Trophoblast cell (in vitro differentiated cells and primary cell): ENCODE data around the gene NOL12.

Experiments
- DNase-seq, 2 donors: peaks; one replicate each; pipeline ENCODE4 v3.0.0-alpha.2; 2016
- H2AFZ ChIP-seq: 2 replicates; pipeline ENCODE4 v1.6.1; 2013; ENCODE audit warnings: low read length, moderate library complexity, mild to moderate bottlenecking; ENCODE audit not compliant: insufficient read depth, poor library complexity
- H2AK5ac ChIP-seq: 2 replicates; pipeline ENCODE4 v1.6.1; 2013; ENCODE audit warnings: mild to moderate bottlenecking, low read length
- H2BK120ac ChIP-seq: 2 replicates; pipeline ENCODE4 v1.6.1; 2013; ENCODE audit warnings: low read length, mild to moderate bottlenecking, moderate library complexity; ENCODE audit not compliant: insufficient read depth, poor library complexity
- H2BK12ac ChIP-seq: 2 replicates; pipeline ENCODE4 v1.6.1; 2013; ENCODE audit warnings: mild to moderate bottlenecking, low read length, moderate library complexity
- H2BK5ac ChIP-seq: 2 replicates; pipeline ENCODE4 v1.6.1; 2013; ENCODE audit warnings: low read length, low read depth, moderate library complexity, mild to moderate bottlenecking; ENCODE audit not compliant: poor library complexity
- H3K14ac ChIP-seq: 2 replicates; pipeline ENCODE4 v1.6.1; 2013; ENCODE audit warnings: mild to moderate bottlenecking, low read length
- H3K18ac ChIP-seq: 2 replicates; pipeline ENCODE4 v1.6.1; 2013; ENCODE audit warnings: mild to moderate bottlenecking, low read length
- H3K23ac ChIP-seq: 2 replicates; pipeline ENCODE4 v1.6.1; 2013; ENCODE audit warnings: low read length
- H3K27ac ChIP-seq: 2 replicates; pipeline ENCODE4 v1.5.1; 2013; ENCODE audit warnings: low read depth, mild to moderate bottlenecking, inconsistent platforms, low read length, moderate library complexity
- H3K27me3 ChIP-seq: 2 replicates; pipeline ENCODE4 v1.6.1; 2013; ENCODE audit warnings: inconsistent platforms, mild to moderate bottlenecking, low read length, moderate library complexity; ENCODE audit not compliant: insufficient read depth
- H3K36me3 ChIP-seq, 2 experiments: 1 replicate in 1 of 2; 2 replicates in 1 of 2; pipeline ENCODE4 v1.6.1; 2013; ENCODE audit warnings: low read length in 2 of 2, mild to moderate bottlenecking in 2 of 2, moderate library complexity in 1 of 2; ENCODE audit not compliant: insufficient read depth in 2 of 2, control insufficient read depth in 1 of 2
- H3K4ac ChIP-seq: 2 replicates; pipeline ENCODE4 v1.6.1; 2013; ENCODE audit warnings: low read depth, mild to moderate bottlenecking, low read length, moderate library complexity
- H3K4me1 ChIP-seq, 2 experiments: 1 replicate in 1 of 2; 2 replicates in 1 of 2; pipeline ENCODE4 v1.6.1; 2013; ENCODE audit warnings: low read length in 2 of 2, mild to moderate bottlenecking in 2 of 2, moderate library complexity in 1 of 2; ENCODE audit not compliant: insufficient read depth in 2 of 2, control insufficient read depth in 1 of 2
- H3K4me2 ChIP-seq: 2 replicates; pipeline ENCODE4 v1.6.1; 2013; ENCODE audit warnings: inconsistent platforms, mild to moderate bottlenecking, low read length, moderate library complexity
- H3K4me3 ChIP-seq: 2 replicates; pipeline ENCODE4 v1.5.1; 2013; ENCODE audit warnings: mild to moderate bottlenecking, low read depth, low read length, inconsistent platforms
- H3K79me1 ChIP-seq: one replicate; pipeline ENCODE4 v1.6.1; 2013; ENCODE audit warnings: low read length
- H3K79me2 ChIP-seq: 2 replicates; pipeline ENCODE4 v1.6.1; 2013; ENCODE audit warnings: low read length, mild to moderate bottlenecking; ENCODE audit not compliant: control insufficient read depth, insufficient read depth, poor library complexity
- H3K9ac ChIP-seq: 2 replicates; pipeline ENCODE4 v1.6.1; 2013; ENCODE audit warnings: mild to moderate bottlenecking, low read length
- H3K9me3 ChIP-seq: 2 replicates; pipeline ENCODE4 v1.6.1; 2013; ENCODE audit warnings: low read depth, mild to moderate bottlenecking, control low read depth, inconsistent platforms, low read length; ENCODE audit not compliant: insufficient read depth
- H4K12ac ChIP-seq: 2 replicates; pipeline ENCODE4 v1.6.1; 2013; ENCODE audit warnings: low read depth, mild to moderate bottlenecking, low read length, moderate library complexity
- H4K8ac ChIP-seq: 2 replicates; pipeline ENCODE4 v1.6.1; 2013; ENCODE audit warnings: low read depth, mild to moderate bottlenecking, low read length, moderate library complexity
- H4K91ac ChIP-seq: one replicate; pipeline ENCODE4 v1.6.1; 2013; ENCODE audit warnings: low read depth, mild to moderate bottlenecking, low read length, moderate library complexity
- WGBS: extraction: QIAGEN DNeasy Blood & Tissue Kit; methylation state at CpG from one replicate; pipeline ENCODE4 v1.1.7; 2013; ENCODE audit warnings: missing lambda C conversion rate; ENCODE audit not compliant: insufficient read length, insufficient coverage; ENCODE audit errors: extremely low coverage; 5-methylcytosine and 5-hydroxymethylcytosine counted together

The NOL12 gene

DNA sequence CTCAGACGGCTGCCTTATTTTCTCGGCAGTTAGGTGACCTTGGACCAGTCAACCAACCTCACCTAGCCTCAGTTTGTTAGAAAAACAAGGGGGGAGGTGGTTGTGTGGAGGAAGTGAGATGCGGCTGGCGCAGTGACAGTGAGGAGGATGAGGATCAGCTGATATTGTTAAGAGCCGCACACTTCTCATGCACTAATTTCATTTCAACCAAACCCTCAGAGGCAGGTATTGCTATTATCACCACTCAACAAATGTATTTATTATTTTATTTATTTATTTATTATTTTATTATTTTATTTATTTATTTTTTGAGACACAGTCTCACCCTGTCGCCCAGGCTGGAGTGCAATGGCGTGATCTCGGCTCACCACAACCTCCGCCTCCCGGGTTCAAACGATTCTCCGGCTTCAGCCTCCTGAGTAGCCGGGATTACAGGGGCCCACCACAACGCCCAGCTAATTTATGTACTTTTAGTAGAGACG, 8.6 kb upstream of the NOL12 start:
- peak overlapping the region; percentile 31 for H3K4me3 ChIP-seq
- peak overlapping the region; percentile 71 for H3K4me2 ChIP-seq
- no peaks in the 10 kb centered on the region for H3K9me3 ChIP-seq
- H4K91ac ChIP-seq, result peak overlapping the region; percentile 36
- no peak overlapping the region for H4K12ac ChIP-seq
- H3K4me1 ChIP-seq, result peaks cover 6 to 11% of the 10 kb centered on the region in 2 experiments
- H3K79me2 ChIP-seq, result no peaks in the 10 kb centered on the region
- peaks cover 9% of the 10 kb centered on the region for H3K79me1 ChIP-seq
- peak overlapping the region; percentile 82 for H2AFZ ChIP-seq
- no CpG with 5 or more reads among the region's 15 CpGs for WGBS
- H3K14ac ChIP-seq, result no peak overlapping the region
- H2BK12ac ChIP-seq, result no peak overlapping the region
- H3K27ac ChIP-seq, result peak overlapping the region; percentile 14
- peak overlapping the region; percentile 65 for H3K9ac ChIP-seq
- no peak overlapping the region for H3K4ac ChIP-seq
- no peak overlapping the region for H3K23ac ChIP-seq
- H4K8ac ChIP-seq, result peak overlapping the region; percentile 15
- no peak overlapping the region for H2AK5ac ChIP-seq
- H2BK120ac ChIP-seq, result no peak overlapping the region
- DNase-seq, result no peak
- H3K36me3 ChIP-seq, result no peaks in the 10 kb centered on the region
- no peaks in the 10 kb centered on the region for H3K27me3 ChIP-seq
- H3K18ac ChIP-seq, result peak overlapping the region; percentile 5
- H2BK5ac ChIP-seq, result no peak overlapping the region

DNA sequence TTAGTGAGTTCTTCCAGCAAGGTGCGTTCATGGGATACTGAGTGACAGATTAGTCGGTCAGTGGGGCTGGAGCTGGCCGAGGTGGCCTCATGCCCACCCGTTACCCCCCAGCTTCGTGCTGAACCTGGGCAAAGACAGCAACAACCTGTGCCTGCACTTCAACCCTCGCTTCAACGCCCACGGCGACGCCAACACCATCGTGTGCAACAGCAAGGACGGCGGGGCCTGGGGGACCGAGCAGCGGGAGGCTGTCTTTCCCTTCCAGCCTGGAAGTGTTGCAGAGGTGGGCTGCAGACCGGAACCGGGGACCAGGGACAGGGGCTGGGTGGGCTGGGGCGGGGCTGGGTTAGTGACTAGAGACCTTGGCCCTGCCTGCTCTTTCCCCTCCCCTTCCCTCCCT, 7.8 kb upstream of the NOL12 start:
- Histone ChIP-seq H3K4ac (no peak overlapping the region), H2BK5ac (no peak overlapping the region), H3K4me3 (no peak overlapping the region), H2BK120ac (no peak overlapping the region), H3K9ac (no peak overlapping the region), H2BK12ac (peak overlapping the region; percentile 46), H3K4me1 (peaks cover 6 to 11% of the 10 kb centered on the region in 2 experiments), H3K4me2 (no peak overlapping the region), H3K27me3 (no peaks in the 10 kb centered on the region), H3K27ac (no peak overlapping the region), H4K12ac (no peak overlapping the region), H3K18ac (no peak overlapping the region), H3K9me3 (no peaks in the 10 kb centered on the region), H3K14ac (peak overlapping the region; percentile 10), H3K23ac (no peak overlapping the region), H3K79me2 (no peaks in the 10 kb centered on the region), H3K79me1 (peaks cover 9% of the 10 kb centered on the region), H3K36me3 (no peaks in the 10 kb centered on the region), H4K8ac (no peak overlapping the region), H2AK5ac (peak overlapping the region; percentile 77), H4K91ac (no peak overlapping the region), H2AFZ (no peak overlapping the region)
- no CpG with 5 or more reads among the region's 18 CpGs for WGBS
- no peak for DNase-seq

DNA sequence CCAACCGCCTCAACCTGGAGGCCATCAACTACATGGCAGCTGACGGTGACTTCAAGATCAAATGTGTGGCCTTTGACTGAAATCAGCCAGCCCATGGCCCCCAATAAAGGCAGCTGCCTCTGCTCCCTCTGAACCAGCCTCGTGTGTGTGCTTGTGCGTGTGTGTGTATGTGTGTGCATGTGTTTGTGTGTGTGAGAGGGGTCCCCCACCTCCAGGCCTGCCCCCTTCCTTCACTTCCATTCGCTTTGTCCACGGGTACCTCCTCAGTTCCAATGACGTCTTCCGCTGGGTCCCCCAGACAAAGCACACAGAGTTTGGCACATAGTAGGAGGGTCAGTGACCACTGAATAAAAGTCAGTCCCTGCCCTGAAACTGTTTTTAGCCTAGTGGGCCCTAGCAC, 6.5 kb upstream of the NOL12 start:
- WGBS, result no CpG with 5 or more reads among the region's 8 CpGs
- no peak overlapping the region for H3K14ac ChIP-seq
- H3K79me1 ChIP-seq, result peaks cover 9% of the 10 kb centered on the region

DNA sequence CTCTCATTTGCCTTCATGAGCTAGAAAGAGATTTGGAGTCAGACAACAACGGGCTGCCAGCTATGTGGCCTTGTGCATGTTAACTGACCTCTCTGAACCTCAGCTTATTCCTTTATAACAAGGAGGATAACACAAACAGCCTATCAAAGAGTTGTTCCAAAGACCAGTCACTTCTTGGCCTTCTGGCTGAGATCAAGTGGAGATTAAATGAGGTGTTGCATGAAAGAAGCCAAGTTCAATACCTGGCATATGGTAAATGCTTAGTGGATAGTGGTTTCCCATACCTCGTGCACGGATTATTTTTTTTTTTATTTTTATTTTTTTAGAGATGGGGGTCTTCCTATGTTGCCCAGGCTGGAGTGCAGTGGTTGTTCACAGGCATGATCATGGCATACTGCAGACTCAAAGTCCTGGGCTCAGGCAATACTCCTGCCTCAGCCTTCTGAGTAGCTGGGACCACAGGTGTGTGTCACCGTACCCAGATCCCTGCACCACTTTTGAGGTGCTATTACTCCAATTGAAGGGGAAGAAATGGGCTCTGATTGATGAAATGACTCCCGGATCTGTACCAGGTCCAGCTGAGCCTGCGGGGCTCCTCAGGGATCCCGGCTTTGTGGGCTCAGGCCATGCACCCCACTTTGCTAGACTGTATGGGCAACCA, 5.8 kb upstream of the NOL12 start:
- Histone ChIP-seq H3K4me1 (peaks cover 6 to 11% of the 10 kb centered on the region in 2 experiments), H2BK120ac (no peak overlapping the region), H3K36me3 (no peaks in the 10 kb centered on the region), H3K9ac (no peak overlapping the region), H3K18ac (no peak overlapping the region), H3K9me3 (no peaks in the 10 kb centered on the region), H4K12ac (no peak overlapping the region), H2BK12ac (no peak overlapping the region), H2AK5ac (no peak overlapping the region), H2AFZ (no peak overlapping the region), H4K8ac (no peak overlapping the region), H3K4ac (no peak overlapping the region), H4K91ac (no peak overlapping the region), H2BK5ac (no peak overlapping the region), H3K4me2 (no peak overlapping the region), H3K23ac (no peak overlapping the region), H3K4me3 (no peak overlapping the region), H3K79me2 (no peaks in the 10 kb centered on the region), H3K79me1 (peaks cover 9% of the 10 kb centered on the region), H3K14ac (no peak overlapping the region), H3K27ac (no peak overlapping the region), H3K27me3 (no peaks in the 10 kb centered on the region)
- no peak for DNase-seq
- no CpG with 5 or more reads among the region's 7 CpGs for WGBS

More for the DNA sequence above, 6.5 kb upstream of the NOL12 start:
- H3K9me3 ChIP-seq, result no peaks in the 10 kb centered on the region
- H2AK5ac ChIP-seq, result peak overlapping the region; percentile 16
- H4K8ac ChIP-seq, result no peak overlapping the region
- no peak overlapping the region for H3K4me3 ChIP-seq
- no peak overlapping the region for H4K12ac ChIP-seq
- no peak overlapping the region for H3K23ac ChIP-seq
- H2BK5ac ChIP-seq, result no peak overlapping the region
- no peak for DNase-seq
- H3K18ac ChIP-seq, result no peak overlapping the region
- H2BK12ac ChIP-seq, result no peak overlapping the region
- H2BK120ac ChIP-seq, result no peak overlapping the region
- no peaks in the 10 kb centered on the region for H3K79me2 ChIP-seq
- no peaks in the 10 kb centered on the region for H3K27me3 ChIP-seq
- no peak overlapping the region for H3K4ac ChIP-seq
- no peak overlapping the region for H2AFZ ChIP-seq
- no peak overlapping the region for H3K27ac ChIP-seq
- H3K4me1 ChIP-seq, result peaks cover 6 to 11% of the 10 kb centered on the region in 2 experiments
- H3K4me2 ChIP-seq, result no peak overlapping the region
- H3K36me3 ChIP-seq, result no peaks in the 10 kb centered on the region
- no peak overlapping the region for H4K91ac ChIP-seq
- H3K9ac ChIP-seq, result no peak overlapping the region
